Measurements from ENCODE around the gene GDPD4. TPM values are rescaled to one million over a fixed set of nuclear protein-coding genes. Genes with fewer than 3 reads are reported as not detected.

GDPD4 gene
- total RNA-seq, 5 donors from 2014 or later (not counting 1 experiment from before 2014, with no cell fraction given) = not detected

DNA sequence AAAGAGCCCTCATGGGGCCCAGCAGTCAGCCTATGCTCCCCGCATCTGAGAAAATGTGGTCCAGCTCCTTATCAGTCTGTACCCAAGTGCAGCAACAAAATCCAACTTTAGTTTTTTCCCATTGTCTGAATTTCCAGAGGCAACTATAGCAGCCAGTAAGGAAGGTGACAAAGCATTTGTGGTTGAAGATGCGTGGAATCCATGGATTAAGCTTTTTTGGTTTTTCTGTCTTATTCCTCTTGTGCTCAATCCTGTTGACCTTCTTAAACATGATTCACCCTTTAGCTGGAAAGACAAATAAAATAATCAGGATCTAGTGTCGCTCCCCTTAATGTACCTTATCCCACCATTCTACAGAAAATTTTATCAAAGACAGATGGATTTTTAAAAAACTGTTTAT, 14.3 kb downstream of the GDPD4 start:
- DNase-seq = no peak
- H3K36me3 ChIP-seq (ENCODE audit: control insufficient read depth in 2 of 2, extremely low read depth in 1 of 2, insufficient read depth in 1 of 2, low read length in 1 of 2) = no peaks in the 10 kb centered on the region
- no peaks in the 10 kb centered on the region for H3K9me3 Mint-ChIP-seq
- H3K4me3 ChIP-seq (ENCODE audit: control insufficient read depth in 1 of 2, extremely low read depth in 1 of 2, low read length in 1 of 2) = no peak overlapping the region
- H3K36me3 Mint-ChIP-seq = no peaks in the 10 kb centered on the region
- peaks cover 0 to 11% of the 10 kb centered on the region in 2 experiments for H3K27me3 ChIP-seq (replicated peaks in 1 of 2; ENCODE audit: control insufficient read depth in 2 of 2, extremely low read depth in 1 of 2, insufficient read depth in 2 of 2, low read length in 1 of 2)
- ChIA-PET POLR2A (no interaction called here), CTCF (no interaction called here)
- H3K4me3 Mint-ChIP-seq = no peak overlapping the region
- H3K27me3 Mint-ChIP-seq = peaks cover 31% of the 10 kb centered on the region in 2 donors
- H3K9me3 ChIP-seq = no peaks in the 10 kb centered on the region
- H3K4me1 ChIP-seq (ENCODE audit: control insufficient read depth in 1 of 2, extremely low read depth in 1 of 2, insufficient read depth in 2 of 2, low read length in 2 of 2) = no peaks in the 10 kb centered on the region
- ATAC-seq (replicated peaks in 1 of 4) = no peak
- no peak overlapping the region for H3K27ac ChIP-seq (ENCODE audit: low read length)
- no peak overlapping the region for H3K27ac Mint-ChIP-seq
- 86% methylated on average over 1 of the region's 3 CpGs for WGBS (ENCODE audit: insufficient coverage)
- H3K4me1 Mint-ChIP-seq = no peaks in the 10 kb centered on the region

DNA sequence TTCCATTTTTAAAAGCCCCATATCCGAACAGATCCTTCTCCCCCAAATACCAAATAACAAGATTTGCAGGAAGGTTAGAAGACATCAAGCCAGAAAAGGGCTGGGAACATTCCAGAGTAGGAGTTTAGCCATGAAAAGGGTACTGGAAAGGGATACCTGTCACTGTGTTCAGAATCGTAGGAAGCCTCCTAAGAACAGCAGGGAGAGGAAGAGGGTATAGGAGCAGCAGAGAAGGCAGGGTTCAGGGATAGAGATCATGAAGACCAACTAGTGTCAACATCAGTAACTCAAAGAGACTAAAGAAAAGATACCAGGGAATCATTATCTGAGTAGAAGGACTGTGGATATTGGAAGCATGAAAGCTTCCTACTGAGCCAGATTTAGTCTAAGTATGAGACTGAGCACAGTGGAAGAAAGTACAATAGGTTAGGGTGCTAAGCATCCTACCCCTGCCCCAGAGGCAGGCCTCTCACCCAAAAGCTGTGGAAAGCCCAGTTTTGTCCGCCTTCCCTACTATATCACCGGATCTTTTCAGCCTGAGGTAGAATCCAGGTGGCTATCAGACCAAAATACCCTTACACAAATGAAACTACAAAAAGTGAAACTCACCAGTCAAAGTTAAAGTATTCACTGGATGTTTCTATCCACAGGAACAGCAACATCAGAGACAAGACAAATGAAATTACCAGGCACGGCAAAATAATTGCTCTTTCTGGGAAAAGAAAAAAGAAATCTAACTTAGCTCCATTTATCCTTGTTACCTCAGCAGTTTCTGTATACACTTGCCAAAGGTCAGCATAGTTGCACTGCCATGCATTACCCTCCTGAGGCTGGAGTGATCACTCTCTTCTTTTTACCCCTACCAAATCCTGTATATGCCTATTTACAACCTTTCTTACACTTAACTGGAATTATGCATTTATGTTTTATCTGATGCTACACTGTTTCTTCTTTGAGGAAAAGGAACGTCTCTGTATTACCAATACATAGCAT, 16.7 kb downstream of the GDPD4 start:
- POLR2A ChIA-PET = interaction anchor here in 1 of 2 donors (0.7 kb wide), 1 partner anchor 37 kb away, joined by 4 read pairs; no protein-coding TSS in a partner anchor
- Mint-ChIP-seq H3K36me3 (no peaks in the 10 kb centered on the region), H3K4me3 (no peak overlapping the region), H3K27me3 (peaks cover 30 to 34% of the 10 kb centered on the region in 2 donors), H3K9me3 (no peaks in the 10 kb centered on the region), H3K4me1 (no peaks in the 10 kb centered on the region), H3K27ac (no peak overlapping the region)
- Histone ChIP-seq H3K9me3 (no peaks in the 10 kb centered on the region), H3K4me3 (ENCODE audit: control insufficient read depth in 1 of 2, extremely low read depth in 1 of 2, low read length in 1 of 2) (no peak overlapping the region), H3K36me3 (ENCODE audit: control insufficient read depth in 2 of 2, extremely low read depth in 1 of 2, insufficient read depth in 1 of 2, low read length in 1 of 2) (no peaks in the 10 kb centered on the region), H3K27ac (ENCODE audit: low read length) (no peak overlapping the region), H3K4me1 (ENCODE audit: control insufficient read depth in 1 of 2, extremely low read depth in 1 of 2, insufficient read depth in 2 of 2, low read length in 2 of 2) (no peaks in the 10 kb centered on the region), H3K27me3 (replicated peaks in 1 of 2; ENCODE audit: control insufficient read depth in 2 of 2, extremely low read depth in 1 of 2, insufficient read depth in 2 of 2, low read length in 1 of 2) (peaks cover 0 to 11% of the 10 kb centered on the region in 2 experiments)
- ATAC-seq (replicated peaks in 1 of 4) (no peak), DNase-seq (no peak)
- CTCF ChIA-PET = no interaction called here
- WGBS (ENCODE audit: insufficient coverage) = no CpG with 5 or more reads among the region's 6 CpGs

DNA sequence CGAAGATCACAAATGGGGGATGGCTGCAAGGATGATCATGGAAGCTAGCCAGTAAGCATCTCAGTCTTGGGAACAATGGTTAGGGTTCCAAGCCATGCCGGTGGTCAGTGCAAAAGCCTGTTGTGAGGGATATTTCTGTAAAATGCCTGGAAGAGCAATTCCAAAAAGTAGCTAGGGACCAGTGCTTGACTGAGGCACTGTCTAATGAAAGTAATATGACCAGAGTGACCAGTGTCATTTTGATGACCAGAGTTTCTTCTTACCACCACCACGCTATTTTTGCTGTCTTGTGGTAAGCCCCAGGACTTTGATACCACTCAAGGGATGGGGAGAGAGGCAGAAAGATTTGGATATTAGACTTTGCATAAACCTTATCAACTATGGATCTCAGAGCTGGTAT, 18.4 kb downstream of the GDPD4 start:
- ATAC-seq (replicated peaks in 1 of 4) = no peak
- POLR2A ChIA-PET = no interaction called here

GRCh38 chr11:77278595-77279506, 22.6 kb downstream of the GDPD4 start:
- no peaks in the 10 kb centered on the region for H3K36me3 Mint-ChIP-seq
- Histone ChIP-seq H3K9me3 (no peaks in the 10 kb centered on the region), H3K4me3 (ENCODE audit: control insufficient read depth in 1 of 2, extremely low read depth in 1 of 2, low read length in 1 of 2) (no peak overlapping the region), H3K27ac (ENCODE audit: low read length) (no peak overlapping the region), H3K27me3 (replicated peaks in 1 of 2; ENCODE audit: control insufficient read depth in 2 of 2, extremely low read depth in 1 of 2, insufficient read depth in 2 of 2, low read length in 1 of 2) (no peaks in the 10 kb centered on the region), H3K4me1 (ENCODE audit: control insufficient read depth in 1 of 2, extremely low read depth in 1 of 2, insufficient read depth in 2 of 2, low read length in 2 of 2) (no peaks in the 10 kb centered on the region), H3K36me3 (ENCODE audit: control insufficient read depth in 2 of 2, extremely low read depth in 1 of 2, insufficient read depth in 1 of 2, low read length in 1 of 2) (no peaks in the 10 kb centered on the region)
- no peak for DNase-seq
- no peak overlapping the region for H3K4me3 Mint-ChIP-seq
- CTCF ChIA-PET = interaction anchor here in 1 of 2 donors (0.6 kb wide), 1 partner anchor 467 kb away, joined by 10 read pairs; no protein-coding TSS in a partner anchor
- no peak overlapping the region for H3K27ac Mint-ChIP-seq
- no CpG with 5 or more reads among the region's 2 CpGs for WGBS (ENCODE audit: insufficient coverage)
- peaks cover 14 to 23% of the 10 kb centered on the region in 2 donors for H3K27me3 Mint-ChIP-seq
- POLR2A ChIA-PET = no interaction called here
- no peak for ATAC-seq (replicated peaks in 1 of 4)
- H3K4me1 Mint-ChIP-seq = no peaks in the 10 kb centered on the region
- no peaks in the 10 kb centered on the region for H3K9me3 Mint-ChIP-seq

More for the DNA sequence above, 18.4 kb downstream of the GDPD4 start:
- Histone ChIP-seq H3K4me1 (ENCODE audit: control insufficient read depth in 1 of 2, extremely low read depth in 1 of 2, insufficient read depth in 2 of 2, low read length in 2 of 2) (no peaks in the 10 kb centered on the region), H3K36me3 (ENCODE audit: control insufficient read depth in 2 of 2, extremely low read depth in 1 of 2, insufficient read depth in 1 of 2, low read length in 1 of 2) (no peaks in the 10 kb centered on the region), H3K27me3 (replicated peaks in 1 of 2; ENCODE audit: control insufficient read depth in 2 of 2, extremely low read depth in 1 of 2, insufficient read depth in 2 of 2, low read length in 1 of 2) (peaks cover 0 to 3% of the 10 kb centered on the region in 2 experiments), H3K27ac (ENCODE audit: low read length) (no peak overlapping the region), H3K9me3 (no peaks in the 10 kb centered on the region), H3K4me3 (ENCODE audit: control insufficient read depth in 1 of 2, extremely low read depth in 1 of 2, low read length in 1 of 2) (no peak overlapping the region)
- peaks cover 32 to 36% of the 10 kb centered on the region in 2 donors for H3K27me3 Mint-ChIP-seq
- CTCF ChIA-PET = no interaction called here
- H3K36me3 Mint-ChIP-seq = no peaks in the 10 kb centered on the region
- no peak for DNase-seq
- WGBS (ENCODE audit: insufficient coverage) = 25% methylated on average over 2 of the region's 3 CpGs
- no peaks in the 10 kb centered on the region for H3K4me1 Mint-ChIP-seq
- H3K4me3 Mint-ChIP-seq = no peak overlapping the region
- no peak overlapping the region for H3K27ac Mint-ChIP-seq
- H3K9me3 Mint-ChIP-seq = no peaks in the 10 kb centered on the region

DNA sequence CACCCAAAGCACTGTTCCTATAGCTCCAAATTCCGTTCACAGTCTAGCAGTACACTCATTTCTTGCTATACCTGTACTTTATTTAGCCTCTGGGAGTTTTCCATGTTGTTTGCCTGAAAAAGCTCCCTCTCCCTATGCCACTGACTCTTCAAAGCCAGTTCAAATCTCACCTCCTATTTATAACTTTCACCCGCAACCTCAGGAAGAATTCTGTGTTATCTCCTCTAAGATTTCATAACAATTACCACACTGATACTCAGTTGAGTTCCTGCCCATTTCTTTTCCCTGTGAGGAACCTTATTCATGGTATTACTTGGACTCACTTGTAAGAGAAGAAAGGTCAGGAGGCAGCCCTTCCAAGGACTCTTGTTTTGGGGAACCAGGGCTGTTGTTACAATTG, 25.2 kb downstream of the GDPD4 start:
- no peak overlapping the region for H3K4me3 Mint-ChIP-seq
- H3K4me1 Mint-ChIP-seq = no peaks in the 10 kb centered on the region
- no peaks in the 10 kb centered on the region for H3K9me3 Mint-ChIP-seq
- DNase-seq (no peak), ATAC-seq (replicated peaks in 1 of 4) (no peak)
- Histone ChIP-seq H3K4me1 (ENCODE audit: control insufficient read depth in 1 of 2, extremely low read depth in 1 of 2, insufficient read depth in 2 of 2, low read length in 2 of 2) (no peaks in the 10 kb centered on the region), H3K27ac (ENCODE audit: low read length) (no peak overlapping the region), H3K9me3 (no peaks in the 10 kb centered on the region), H3K27me3 (replicated peaks in 1 of 2; ENCODE audit: control insufficient read depth in 2 of 2, extremely low read depth in 1 of 2, insufficient read depth in 2 of 2, low read length in 1 of 2) (no peaks in the 10 kb centered on the region), H3K4me3 (ENCODE audit: control insufficient read depth in 1 of 2, extremely low read depth in 1 of 2, low read length in 1 of 2) (no peak overlapping the region), H3K36me3 (ENCODE audit: control insufficient read depth in 2 of 2, extremely low read depth in 1 of 2, insufficient read depth in 1 of 2, low read length in 1 of 2) (no peaks in the 10 kb centered on the region)
- H3K27me3 Mint-ChIP-seq = peaks cover 12 to 20% of the 10 kb centered on the region in 2 donors
- CTCF ChIA-PET = no interaction called here
- no peak overlapping the region for H3K27ac Mint-ChIP-seq
- WGBS (ENCODE audit: insufficient coverage) = 83% methylated on average over 1 of the region's 2 CpGs
- POLR2A ChIA-PET = no interaction called here
- H3K36me3 Mint-ChIP-seq = no peaks in the 10 kb centered on the region

- ChIA-PET CTCF (no interaction called here), POLR2A (no interaction called here)
- H3K27ac Mint-ChIP-seq = no peak overlapping the region
- H3K9me3 Mint-ChIP-seq = no peaks in the 10 kb centered on the region
- H3K4me3 Mint-ChIP-seq = no peak overlapping the region
- ATAC-seq (replicated peaks in 1 of 4) = no peak
- H3K27me3 Mint-ChIP-seq = peaks cover 8 to 15% of the 10 kb centered on the region in 2 donors
- H3K36me3 Mint-ChIP-seq = no peaks in the 10 kb centered on the region
- Histone ChIP-seq H3K9me3 (no peaks in the 10 kb centered on the region), H3K27me3 (replicated peaks in 1 of 2; ENCODE audit: control insufficient read depth in 2 of 2, extremely low read depth in 1 of 2, insufficient read depth in 2 of 2, low read length in 1 of 2) (no peaks in the 10 kb centered on the region), H3K4me1 (ENCODE audit: control insufficient read depth in 1 of 2, extremely low read depth in 1 of 2, insufficient read depth in 2 of 2, low read length in 2 of 2) (no peaks in the 10 kb centered on the region), H3K27ac (ENCODE audit: low read length) (no peak overlapping the region), H3K4me3 (ENCODE audit: control insufficient read depth in 1 of 2, extremely low read depth in 1 of 2, low read length in 1 of 2) (no peak overlapping the region), H3K36me3 (ENCODE audit: control insufficient read depth in 2 of 2, extremely low read depth in 1 of 2, insufficient read depth in 1 of 2, low read length in 1 of 2) (no peaks in the 10 kb centered on the region)
- H3K4me1 Mint-ChIP-seq = no peaks in the 10 kb centered on the region
- WGBS (ENCODE audit: insufficient coverage) = 46% methylated on average over 2 of the region's 3 CpGs
- DNase-seq = no peak
Measured at GRCh38 chr11:77270921-77271320, 30.6 kb downstream of the GDPD4 start.

Data from T-cell (primary cell).